ENCODE results near the gene LEUTX.

DNA sequence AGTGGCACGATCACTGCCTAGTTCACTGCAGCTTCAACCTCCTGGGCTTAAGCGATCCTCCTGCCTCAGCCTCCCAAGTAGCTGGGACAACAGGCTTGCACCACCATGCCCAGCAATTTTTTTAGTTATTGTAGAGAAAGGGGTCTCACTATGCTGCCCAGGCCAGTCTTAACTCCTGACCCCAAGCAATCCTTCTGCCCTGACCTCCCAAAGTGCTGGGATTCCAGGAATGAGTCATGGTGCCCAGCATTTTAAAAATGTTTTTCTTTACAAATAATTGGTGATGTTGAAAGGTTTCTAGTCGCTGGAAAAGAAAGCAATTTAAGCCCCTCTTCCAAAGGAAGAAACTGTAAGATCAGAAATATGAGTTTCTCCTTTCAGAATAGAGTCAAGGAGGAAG is 35.9 kb downstream of the LEUTX start:
- TF ChIP-seq CTCF (IDR thresholded peaks at IDR 0.05) = no peak
- no peak for TF ChIP-seq EZH2phosphoT487 (IDR thresholded peaks at IDR 0.05)
- no peak for TF ChIP-seq EZH2 (IDR thresholded peaks at IDR 0.05)

Data from neural progenitor cell (in vitro differentiated cells).